ENCODE data around the gene HERC4.
"Not testable (repeated sequence)": the region's sequence is repeated elsewhere in the genome, so short reads cannot be mapped to it uniquely, and the experiment has no call there.

The HERC4 gene

GRCh38 chr10:67936416-67936815 is 138.7 kb downstream of the HERC4 start:
- no peak for DNase-seq

DNA sequence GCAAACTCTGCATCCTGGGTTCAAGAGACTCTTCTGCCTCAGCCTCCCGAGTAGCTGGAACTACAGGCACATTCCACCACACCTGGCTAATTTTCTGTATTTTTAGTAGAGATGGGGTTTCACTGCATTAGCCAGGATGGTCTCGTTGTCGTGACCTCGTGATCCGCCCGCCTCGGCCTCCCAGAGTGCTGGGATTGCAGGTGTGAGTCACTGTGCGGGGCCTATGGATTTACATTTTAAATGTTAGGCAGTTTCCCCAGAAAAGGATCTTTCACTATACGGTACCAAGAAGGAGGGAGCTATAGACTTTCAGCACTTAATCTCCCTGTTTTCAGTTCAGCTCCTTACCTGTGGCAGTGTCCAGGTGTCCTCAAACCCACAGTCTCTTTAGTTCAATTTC is 139.9 kb downstream of the HERC4 start:
- no peak for DNase-seq

DNA sequence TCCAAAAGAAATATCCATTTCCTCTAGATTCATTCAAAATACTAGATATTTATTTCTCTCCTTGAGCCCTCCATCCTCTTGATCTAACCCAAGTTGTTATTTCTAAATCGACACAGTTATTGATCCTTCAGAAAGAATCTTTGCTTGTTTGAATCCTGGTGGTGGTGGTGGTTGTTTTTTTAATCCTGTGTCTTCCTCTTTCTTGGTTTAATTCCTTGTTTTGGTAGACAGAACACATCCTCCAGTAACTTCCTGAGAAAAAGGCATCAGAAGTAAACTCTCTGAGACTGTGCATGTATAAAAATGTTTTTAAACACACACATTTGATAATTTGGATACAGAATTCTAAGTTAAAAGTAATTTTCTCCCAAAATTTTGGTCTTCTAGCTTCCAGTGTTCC is 140.7 kb downstream of the HERC4 start:
- DNase-seq, result no peak

GRCh38 chr10:67933199-67933598 is 141.9 kb downstream of the HERC4 start:
- no peak for DNase-seq

- DNase-seq, result no peak
Observed at GRCh38 chr10:67926951-67927350, 148.1 kb downstream of the HERC4 start.

- DNase-seq, result no peak
Observed at GRCh38 chr10:67925449-67926005, 149.6 kb downstream of the HERC4 start.

GRCh38 chr10:67924136-67924535 is 150.9 kb downstream of the HERC4 start:
- DNase-seq, result no peak

GRCh38 chr10:67923551-67923950 is 151.5 kb downstream of the HERC4 start:
- no peak for DNase-seq

DNA sequence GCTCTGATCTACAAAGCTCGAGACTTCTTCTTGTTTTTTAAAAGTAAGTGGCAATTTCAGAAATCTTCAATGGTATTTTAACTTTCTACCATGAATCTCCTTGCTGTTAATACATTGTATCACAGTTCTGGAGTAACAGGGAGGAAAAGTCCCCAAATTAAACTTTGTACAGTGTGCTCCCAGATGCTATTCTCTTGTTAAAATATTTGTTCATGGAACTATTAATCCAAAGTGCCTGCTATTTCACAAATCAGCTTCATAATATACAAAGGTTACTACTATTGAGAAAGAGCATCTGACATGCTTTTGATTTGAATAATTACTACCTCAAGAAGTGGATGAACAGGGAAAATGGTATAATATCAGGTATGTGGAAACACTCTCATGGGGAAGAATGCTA is 154.0 kb downstream of the HERC4 start:
- DNase-seq, result no peak

DNA sequence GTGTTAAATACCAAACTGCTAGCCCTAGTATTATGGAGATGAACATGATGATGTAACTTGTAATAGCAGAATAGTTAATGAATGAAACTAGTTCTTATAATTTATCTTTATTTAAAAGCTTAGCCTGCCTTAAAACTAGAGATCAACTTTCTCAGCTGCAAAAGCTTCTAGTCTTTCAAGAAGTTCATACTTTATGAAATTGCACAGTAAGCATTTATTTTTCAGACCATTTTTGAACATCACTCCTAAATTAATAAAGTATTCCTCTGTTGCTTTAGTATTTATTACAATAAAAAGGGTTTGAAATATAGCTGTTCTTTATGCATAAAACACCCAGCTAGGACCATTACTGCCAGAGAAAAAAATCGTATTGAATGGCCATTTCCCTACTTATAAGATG is 157.4 kb downstream of the HERC4 start:
- no peak for DNase-seq

DNA sequence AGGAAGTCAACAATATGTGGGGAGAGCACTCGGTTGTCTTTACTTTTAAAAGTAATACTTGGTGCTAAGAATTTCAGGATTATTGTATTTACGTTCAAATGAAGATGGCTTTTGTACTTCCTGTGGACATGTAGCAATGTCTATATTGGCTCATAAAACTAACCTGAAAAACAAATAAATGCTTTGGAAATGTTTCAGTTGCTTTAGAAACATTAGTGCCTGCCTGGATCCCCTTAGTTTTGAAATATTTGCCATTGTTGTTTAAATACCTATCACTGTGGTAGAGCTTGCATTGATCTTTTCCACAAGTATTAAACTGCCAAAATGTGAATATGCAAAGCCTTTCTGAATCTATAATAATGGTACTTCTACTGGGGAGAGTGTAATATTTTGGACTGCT is 157.9 kb downstream of the HERC4 start:
- DNase-seq, result no peak

DNA sequence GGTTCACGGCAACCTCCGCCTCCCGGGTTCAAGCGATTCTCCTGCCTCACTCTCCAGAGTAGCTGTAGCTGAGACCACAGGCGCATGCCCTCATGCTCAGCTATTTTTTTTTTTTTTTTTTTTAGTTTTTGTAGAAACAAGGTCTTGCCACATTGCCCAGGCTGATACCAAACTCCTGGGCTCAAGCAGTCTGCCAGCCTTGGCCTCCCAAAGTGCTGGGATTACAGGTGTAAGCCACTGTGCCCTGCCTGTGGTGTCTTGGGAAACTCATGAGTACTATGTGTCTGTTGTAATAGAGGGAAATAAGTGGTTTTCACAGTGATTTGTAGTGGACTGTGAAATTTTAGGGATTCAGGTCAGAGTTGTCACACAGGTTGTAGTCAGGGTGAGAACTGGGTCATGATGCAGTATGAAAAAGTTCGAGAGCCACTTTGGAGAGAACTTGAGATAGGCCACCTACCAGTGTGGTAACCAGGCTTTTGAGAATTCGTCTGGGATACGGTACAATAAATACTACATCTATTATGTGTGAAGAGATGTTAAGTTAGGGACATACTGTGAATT is 160.2 kb downstream of the HERC4 start:
- DNase-seq, result no peak

DNA sequence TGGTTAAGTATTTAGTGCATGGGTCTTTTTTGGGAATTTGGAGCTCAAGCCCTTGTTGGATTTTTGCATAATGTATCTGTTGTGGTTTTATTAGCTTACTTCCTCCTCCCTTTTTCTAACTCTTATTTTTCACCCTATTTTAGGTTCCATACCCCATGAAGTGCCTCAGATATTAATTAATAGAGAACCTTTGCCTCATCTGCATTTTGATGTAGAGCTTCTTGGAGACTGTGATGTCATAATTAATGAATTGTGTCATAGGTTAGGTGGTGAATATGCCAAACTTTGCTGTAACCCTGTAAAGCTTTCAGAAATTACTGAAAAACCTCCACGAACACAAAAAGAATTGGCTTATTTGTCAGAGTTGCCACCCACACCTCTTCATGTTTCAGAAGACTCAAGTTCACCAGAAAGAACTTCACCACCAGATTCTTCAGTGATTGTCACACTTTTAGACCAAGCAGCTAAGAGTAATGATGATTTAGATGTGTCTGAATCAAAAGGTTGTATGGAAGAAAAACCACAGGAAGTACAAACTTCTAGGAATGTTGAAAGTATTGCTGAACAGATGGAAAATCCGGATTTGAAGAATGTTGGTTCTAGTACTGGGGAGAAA is 162.6 kb downstream of the HERC4 start:
- no peak for DNase-seq

- no peak for DNase-seq
Observed at GRCh38 chr10:67903581-67903980, 171.5 kb downstream of the HERC4 start.

GRCh38 chr10:67893637-67894036 is 181.4 kb downstream of the HERC4 start:
- no peak for DNase-seq

DNA sequence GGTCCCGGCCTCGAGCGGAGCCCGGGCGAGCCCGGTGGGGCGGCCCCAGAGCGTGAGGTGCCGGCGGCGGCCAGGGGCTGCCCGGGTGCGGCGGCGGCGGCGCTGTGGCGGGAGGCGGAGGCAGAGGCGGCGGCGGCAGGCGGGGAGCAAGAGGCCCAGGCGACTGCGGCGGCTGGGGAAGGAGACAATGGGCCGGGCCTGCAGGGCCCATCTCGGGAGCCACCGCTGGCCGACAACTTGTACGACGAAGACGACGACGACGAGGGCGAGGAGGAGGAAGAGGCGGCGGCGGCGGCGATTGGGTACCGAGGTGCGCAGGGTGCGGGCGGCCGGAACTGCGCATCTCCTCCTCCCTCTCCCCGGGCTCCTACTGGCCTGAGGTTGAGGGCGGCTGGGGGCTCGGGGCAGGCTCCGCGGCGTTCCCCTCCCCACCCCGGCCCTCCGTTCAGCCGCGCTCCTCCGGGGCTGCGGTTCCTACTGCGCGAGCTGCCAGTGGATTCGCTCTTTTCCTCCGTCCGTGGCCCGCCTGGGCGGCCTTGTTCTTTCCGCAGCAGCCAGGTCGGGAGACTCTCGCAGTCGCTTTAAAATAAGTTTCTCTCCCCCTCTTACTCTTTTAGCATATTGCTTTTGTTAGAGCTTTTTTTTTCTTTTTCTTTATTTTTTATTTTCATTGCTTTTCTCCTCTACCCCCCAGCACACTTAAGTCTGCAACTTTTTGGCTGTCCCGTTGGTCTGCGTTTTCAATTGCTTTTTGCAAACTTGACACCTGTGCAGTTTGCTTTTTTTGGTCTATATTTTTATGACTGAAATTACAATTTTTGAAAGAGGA is 190.0 kb downstream of the HERC4 start:
- peak; percentile 80 for DNase-seq

DNA sequence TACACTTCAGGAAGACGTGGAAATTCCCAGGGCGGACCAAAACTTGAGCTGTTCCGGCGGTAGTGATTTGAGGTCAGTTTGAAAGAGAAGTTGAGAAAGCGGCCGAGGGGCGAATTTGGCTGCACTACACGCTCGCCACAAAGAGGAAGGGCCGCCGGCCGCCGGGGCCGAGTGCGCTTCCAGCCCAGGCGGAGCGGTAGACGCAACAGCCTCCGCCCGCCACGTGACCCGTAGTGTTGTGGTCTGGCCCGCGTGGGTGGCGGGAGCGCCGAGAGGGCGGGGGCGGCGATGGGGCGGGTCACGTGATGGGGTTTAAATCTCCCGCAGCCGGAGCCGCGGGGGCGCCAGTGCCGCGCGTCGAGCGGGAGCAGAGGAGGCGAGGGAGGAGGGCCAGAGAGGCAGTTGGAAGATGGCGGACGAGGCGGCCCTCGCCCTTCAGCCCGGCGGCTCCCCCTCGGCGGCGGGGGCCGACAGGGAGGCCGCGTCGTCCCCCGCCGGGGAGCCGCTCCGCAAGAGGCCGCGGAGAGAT is 190.7 kb downstream of the HERC4 start, which contains the start of gene SIRT1:
Gene SIRT1 (plus strand): TSS at position 344 of the 529 bp plus-strand sequence. CDS start 66 bp downstream, at position 410.
- DNase-seq, result peak; percentile 83

- peak; percentile 76 for DNase-seq
Observed at GRCh38 chr10:67883710-67884312, 191.3 kb downstream of the HERC4 start.

DNA sequence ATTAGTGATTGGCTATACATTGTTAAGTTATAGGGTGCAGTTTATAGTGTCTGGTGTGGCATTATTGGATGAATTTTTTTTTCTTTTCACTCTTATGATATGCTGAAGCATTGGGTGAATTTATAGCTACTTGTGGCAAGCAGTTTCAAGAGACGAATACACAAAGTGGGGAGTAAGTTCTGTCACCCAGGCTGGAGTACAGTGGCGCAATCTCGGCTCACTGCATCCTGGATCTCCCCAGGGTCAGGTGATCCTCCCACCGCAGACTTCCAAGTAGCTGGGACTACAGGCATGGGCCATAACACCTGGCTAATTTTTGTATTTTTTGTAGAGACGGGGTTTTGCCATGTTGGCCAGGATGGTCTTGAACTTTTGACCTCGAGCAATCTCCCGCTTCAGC is 196.9 kb downstream of the HERC4 start:
- no peak for DNase-seq

- DNase-seq, result not testable (repeated sequence)
Observed at GRCh38 chr10:67877421-67877820, 197.7 kb downstream of the HERC4 start.

DNA sequence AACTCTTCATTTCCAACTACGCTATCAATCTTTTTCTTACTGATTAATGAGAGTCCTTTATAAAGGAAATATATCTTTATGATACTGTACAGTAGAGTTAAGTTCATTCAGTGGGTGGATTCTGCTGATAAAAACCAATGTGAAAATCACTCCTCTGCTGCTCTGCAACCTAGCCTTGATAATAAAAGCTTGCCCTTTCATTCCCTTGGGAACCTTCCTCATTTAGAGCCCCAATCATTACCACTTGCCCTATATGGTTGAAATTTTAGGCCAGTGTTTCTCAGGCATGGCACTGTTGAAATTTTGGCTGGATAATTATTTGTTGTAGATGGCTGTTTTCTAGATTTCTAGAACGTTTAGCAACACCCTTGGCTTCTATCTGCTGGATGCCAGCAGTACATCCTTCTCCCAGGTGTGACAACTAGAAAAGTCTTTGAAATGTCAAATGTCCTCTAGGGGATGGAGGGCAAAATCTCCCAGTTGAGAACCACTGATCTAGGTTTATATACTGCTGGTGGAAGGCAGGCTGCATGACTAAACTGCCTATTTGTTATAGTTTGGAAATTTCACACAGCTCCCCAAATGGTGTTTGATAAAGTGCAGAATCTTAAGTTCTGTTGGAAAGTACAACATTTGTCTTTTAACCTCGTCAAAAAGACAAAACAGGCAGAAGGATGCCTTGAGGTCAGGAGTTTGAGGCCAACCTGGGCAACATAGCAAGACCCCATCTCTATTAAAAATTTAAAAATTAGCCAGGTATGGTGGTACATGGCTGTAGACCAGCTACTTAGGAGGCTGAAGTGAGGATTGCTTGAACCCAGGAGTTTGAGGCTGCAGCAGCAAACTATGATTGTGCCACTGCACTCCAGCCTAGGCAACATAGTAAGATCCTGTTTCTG is 199.5 kb downstream of the HERC4 start:
- DNase-seq, result no peak
